CD8-positive, alpha-beta memory T cell (primary cell): ENCODE data around the gene SERPINC1. TPM values are rescaled to one million over a fixed set of nuclear protein-coding genes. Genes with fewer than 3 reads are reported as not detected.

Source experiments
- CTCF ChIA-PET: fragments of 350-600 bp; sonication (Branson Sonifier 250); formaldehyde crosslinking; loops from one replicate; lab custom pipeline; 2021; ENCODE audit warnings: antibody characterized with exemption; lab: Charles Lee
- POLR2A ChIA-PET: fragments of 350-600 bp; sonication (Branson Sonifier 250); formaldehyde crosslinking; loops from one replicate; lab custom pipeline; 2021; ENCODE audit warnings: antibody characterized with exemption; lab: Charles Lee
- DNase-seq, 5 donors: peaks; one replicate each; pipeline versions ENCODE4 v3.0.0 to v3.0.0-alpha.2; 2020 to 2022; ENCODE audit warnings: mixed read lengths in 1 of 5
- H3K27ac ChIP-seq: one replicate; pipeline ENCODE4 v1.7.0; 2013; ENCODE audit warnings: low read depth, mild to moderate bottlenecking, low read length, moderate library complexity
- H3K27me3 ChIP-seq: 2 replicates; pipeline ENCODE4 v1.7.0; 2013; ENCODE audit warnings: low read length, mild to moderate bottlenecking; ENCODE audit not compliant: insufficient read depth, poor library complexity, severe bottlenecking
- H3K36me3 ChIP-seq: 2 replicates; pipeline ENCODE4 v1.7.0; 2013; ENCODE audit warnings: mild to moderate bottlenecking, low read length, moderate library complexity; ENCODE audit not compliant: insufficient read depth
- H3K4me1 ChIP-seq: 2 replicates; pipeline ENCODE4 v1.7.0; 2013; ENCODE audit warnings: mild to moderate bottlenecking, low read length, moderate library complexity; ENCODE audit not compliant: insufficient read depth
- H3K4me3 ChIP-seq: 2 replicates; pipeline ENCODE4 v1.7.0; 2013; ENCODE audit warnings: mild to moderate bottlenecking, low read length
- H3K9me3 ChIP-seq: 2 replicates; pipeline ENCODE4 v1.7.0; 2013; ENCODE audit warnings: mild to moderate bottlenecking, low read length
- H3K27ac Mint-ChIP-seq, 8 donors: one replicate each; pipeline ENCODE4 v1.8.0; 2020 to 2021; ENCODE audit warnings: mixed read lengths in 8 of 8, mild to moderate bottlenecking in 6 of 8, inconsistent platforms in 3 of 8, moderate library complexity in 3 of 8
- H3K27me3 Mint-ChIP-seq, 2 donors: one replicate each; pipeline ENCODE4 v1.8.0; 2020 to 2021; ENCODE audit warnings: mixed read lengths in 2 of 2, mild to moderate bottlenecking in 1 of 2, moderate library complexity in 1 of 2
- H3K36me3 Mint-ChIP-seq, 3 donors: one replicate each; pipeline ENCODE4 v1.8.0; 2020 to 2021; ENCODE audit warnings: mixed read lengths in 3 of 3, inconsistent platforms in 1 of 3, mild to moderate bottlenecking in 1 of 3
- H3K4me1 Mint-ChIP-seq, 3 donors: one replicate each; pipeline ENCODE4 v1.8.0; 2020 to 2021; ENCODE audit warnings: mixed read lengths in 3 of 3, inconsistent platforms in 1 of 3, mild to moderate bottlenecking in 1 of 3
- H3K4me3 Mint-ChIP-seq, 7 donors: one replicate each; pipeline ENCODE4 v1.8.0; 2020 to 2021; ENCODE audit warnings: mixed read lengths in 7 of 7, mild to moderate bottlenecking in 6 of 7, moderate library complexity in 4 of 7, inconsistent platforms in 2 of 7
- H3K9me3 Mint-ChIP-seq, 5 donors: one replicate each; pipeline ENCODE4 v1.8.0; 2020 to 2022; ENCODE audit warnings: mixed read lengths in 5 of 5, mild to moderate bottlenecking in 3 of 5, moderate library complexity in 2 of 5, inconsistent platforms in 1 of 5
- polyA plus RNA-seq: library from polyadenylated mRNA; unstranded; fragments of 300-500 nt; fragmentation: Illumina TruSeq; gene quantifications from one replicate; pipeline ENCODE4 v1.2.3, GENCODE V29; 2021
- total RNA-seq, 2 experiments: library from RNA; stranded (reverse); gene quantifications; one replicate each; pipeline ENCODE4 v1.2.3, GENCODE V29; 2021

Gene SERPINC1
- total and polyA plus RNA-seq, 3 experiments from 2014 or later = not detected

- no peaks in the 10 kb centered on the region for H3K4me1 ChIP-seq
- no peak overlapping the region for H3K4me3 ChIP-seq
- Mint-ChIP-seq H3K4me1 (no peaks in the 10 kb centered on the region), H3K27ac (no peak overlapping the region), H3K9me3 (no peaks in the 10 kb centered on the region), H3K27me3 (no peaks in the 10 kb centered on the region), H3K4me3 (no peak overlapping the region), H3K36me3 (no peaks in the 10 kb centered on the region)
- no peak overlapping the region for H3K27ac ChIP-seq
- CTCF ChIA-PET = interaction anchor here (0.5 to 1.6 kb wide), 2 partner anchors 9 to 162 kb away, joined by 3 to 4 read pairs; no protein-coding TSS in a partner anchor
- DNase-seq = peak in 1 of 5 donors; percentile 55
- no peaks in the 10 kb centered on the region for H3K36me3 ChIP-seq
- POLR2A ChIA-PET = no interaction called here
- H3K27me3 ChIP-seq = no peaks in the 10 kb centered on the region
- H3K9me3 ChIP-seq = no peaks in the 10 kb centered on the region
Observed at GRCh38 chr1:173914366-173914871, 2.7 kb downstream of the SERPINC1 start.

- Histone ChIP-seq H3K4me1 (no peaks in the 10 kb centered on the region), H3K27ac (no peak overlapping the region), H3K27me3 (no peaks in the 10 kb centered on the region), H3K4me3 (no peak overlapping the region), H3K9me3 (no peaks in the 10 kb centered on the region), H3K36me3 (no peaks in the 10 kb centered on the region)
- no peak overlapping the region for H3K4me3 Mint-ChIP-seq
- H3K36me3 Mint-ChIP-seq = peaks cover 0 to 3% (median 0%) of the 10 kb centered on the region in 3 donors
- H3K27ac Mint-ChIP-seq = no peak overlapping the region
- no peaks in the 10 kb centered on the region for H3K4me1 Mint-ChIP-seq
- no peaks in the 10 kb centered on the region for H3K9me3 Mint-ChIP-seq
- CTCF ChIA-PET = interaction anchor here (0.7 kb wide), 1 partner anchor 386 kb away, joined by 3 read pairs; no protein-coding TSS in a partner anchor
- POLR2A ChIA-PET = no interaction called here
- no peak for DNase-seq
- no peaks in the 10 kb centered on the region for H3K27me3 Mint-ChIP-seq
Observed at GRCh38 chr1:173913111-173913510, 4.0 kb downstream of the SERPINC1 start.

- POLR2A ChIA-PET = no interaction called here
- Histone ChIP-seq H3K27me3 (no peaks in the 10 kb centered on the region), H3K36me3 (no peaks in the 10 kb centered on the region), H3K4me1 (no peaks in the 10 kb centered on the region), H3K9me3 (no peaks in the 10 kb centered on the region), H3K27ac (no peak overlapping the region), H3K4me3 (no peak overlapping the region)
- Mint-ChIP-seq H3K9me3 (no peaks in the 10 kb centered on the region), H3K27ac (no peak overlapping the region), H3K4me3 (no peak overlapping the region), H3K36me3 (peaks cover 6 to 16% (median 7%) of the 10 kb centered on the region in 3 donors), H3K4me1 (peaks cover 2 to 16% (median 7%) of the 10 kb centered on the region in 3 donors), H3K27me3 (no peaks in the 10 kb centered on the region)
- no peak for DNase-seq
- CTCF ChIA-PET = no interaction called here
Observed at GRCh38 chr1:173903827-173904531, 13.1 kb downstream of the SERPINC1 start.

- Histone ChIP-seq H3K4me3 (no peak overlapping the region), H3K4me1 (no peaks in the 10 kb centered on the region), H3K9me3 (no peaks in the 10 kb centered on the region), H3K27me3 (no peaks in the 10 kb centered on the region), H3K36me3 (no peaks in the 10 kb centered on the region), H3K27ac (no peak overlapping the region)
- H3K9me3 Mint-ChIP-seq = no peaks in the 10 kb centered on the region
- ChIA-PET CTCF (interaction anchor here (1.1 kb wide), 1 partner anchor 8 kb away, joined by 3 read pairs; no protein-coding TSS in a partner anchor), POLR2A (no interaction called here)
- H3K4me3 Mint-ChIP-seq = no peak overlapping the region
- H3K36me3 Mint-ChIP-seq = peaks cover 0 to 29% (median 5%) of the 10 kb centered on the region in 3 donors
- H3K4me1 Mint-ChIP-seq = peaks cover 2 to 22% (median 7%) of the 10 kb centered on the region in 3 donors
- H3K27me3 Mint-ChIP-seq = no peaks in the 10 kb centered on the region
- H3K27ac Mint-ChIP-seq = no peak overlapping the region
- no peak for DNase-seq
Observed at GRCh38 chr1:173900992-173901391, 16.1 kb downstream of the SERPINC1 start.

GRCh38 chr1:173900427-173900826, 16.7 kb downstream of the SERPINC1 start:
- CTCF ChIA-PET = no interaction called here
- Histone ChIP-seq H3K36me3 (no peaks in the 10 kb centered on the region), H3K27me3 (no peaks in the 10 kb centered on the region), H3K27ac (no peak overlapping the region), H3K4me3 (no peak overlapping the region), H3K9me3 (no peaks in the 10 kb centered on the region), H3K4me1 (no peaks in the 10 kb centered on the region)
- Mint-ChIP-seq H3K27me3 (no peaks in the 10 kb centered on the region), H3K4me3 (no peak overlapping the region), H3K27ac (peak overlapping the region in 1 of 8 donors; percentile 57), H3K4me1 (peaks cover 2 to 22% (median 7%) of the 10 kb centered on the region in 3 donors), H3K9me3 (no peaks in the 10 kb centered on the region), H3K36me3 (peaks cover 0 to 31% (median 3%) of the 10 kb centered on the region in 3 donors)
- DNase-seq = no peak
- POLR2A ChIA-PET = no interaction called here

- no peak overlapping the region for H3K4me3 ChIP-seq
- Mint-ChIP-seq H3K4me1 (peaks cover 7 to 40% (median 32%) of the 10 kb centered on the region in 3 donors), H3K4me3 (no peak overlapping the region), H3K9me3 (no peaks in the 10 kb centered on the region), H3K36me3 (peaks cover 18 to 64% (median 23%) of the 10 kb centered on the region in 3 donors), H3K27ac (peak overlapping the region in 1 of 8 donors; percentile 74), H3K27me3 (no peaks in the 10 kb centered on the region)
- no peaks in the 10 kb centered on the region for H3K9me3 ChIP-seq
- H3K36me3 ChIP-seq = no peaks in the 10 kb centered on the region
- no peak overlapping the region for H3K27ac ChIP-seq
- H3K27me3 ChIP-seq = no peaks in the 10 kb centered on the region
- H3K4me1 ChIP-seq = no peaks in the 10 kb centered on the region
- ChIA-PET CTCF (no interaction called here), POLR2A (no interaction called here)
- no peak for DNase-seq
Observed at GRCh38 chr1:173894189-173894588, 22.9 kb downstream of the SERPINC1 start.

- Mint-ChIP-seq H3K4me3 (no peak overlapping the region), H3K27me3 (no peaks in the 10 kb centered on the region), H3K9me3 (no peaks in the 10 kb centered on the region), H3K27ac (no peak overlapping the region), H3K4me1 (peaks cover 7 to 38% (median 37%) of the 10 kb centered on the region in 3 donors), H3K36me3 (peaks cover 19 to 60% (median 24%) of the 10 kb centered on the region in 3 donors)
- no peaks in the 10 kb centered on the region for H3K9me3 ChIP-seq
- no peaks in the 10 kb centered on the region for H3K27me3 ChIP-seq
- CTCF ChIA-PET = no interaction called here
- DNase-seq = no peak
- no peak overlapping the region for H3K27ac ChIP-seq
- POLR2A ChIA-PET = no interaction called here
- H3K4me1 ChIP-seq = no peaks in the 10 kb centered on the region
- H3K36me3 ChIP-seq = no peaks in the 10 kb centered on the region
- no peak overlapping the region for H3K4me3 ChIP-seq
Observed at GRCh38 chr1:173893611-173894010, 23.5 kb downstream of the SERPINC1 start.

- Mint-ChIP-seq H3K4me3 (no peak overlapping the region), H3K27me3 (no peaks in the 10 kb centered on the region), H3K4me1 (peaks cover 34 to 72% (median 67%) of the 10 kb centered on the region in 3 donors), H3K36me3 (peaks cover 19 to 71% (median 36%) of the 10 kb centered on the region in 3 donors), H3K27ac (no peak overlapping the region), H3K9me3 (no peaks in the 10 kb centered on the region)
- Histone ChIP-seq H3K36me3 (peaks cover 12% of the 10 kb centered on the region), H3K4me1 (peaks cover 20% of the 10 kb centered on the region), H3K9me3 (no peaks in the 10 kb centered on the region), H3K4me3 (no peak overlapping the region), H3K27ac (no peak overlapping the region), H3K27me3 (no peaks in the 10 kb centered on the region)
- DNase-seq = no peak
- POLR2A ChIA-PET = no interaction called here
- CTCF ChIA-PET = no interaction called here
Observed at GRCh38 chr1:173889885-173890284, 27.2 kb downstream of the SERPINC1 start.
